ENCODE data around the gene KCNV2.
"Not testable (repeated sequence)": the region's sequence is repeated elsewhere in the genome, so short reads cannot be mapped to it uniquely, and the experiment has no call there.

Gene KCNV2

DNA sequence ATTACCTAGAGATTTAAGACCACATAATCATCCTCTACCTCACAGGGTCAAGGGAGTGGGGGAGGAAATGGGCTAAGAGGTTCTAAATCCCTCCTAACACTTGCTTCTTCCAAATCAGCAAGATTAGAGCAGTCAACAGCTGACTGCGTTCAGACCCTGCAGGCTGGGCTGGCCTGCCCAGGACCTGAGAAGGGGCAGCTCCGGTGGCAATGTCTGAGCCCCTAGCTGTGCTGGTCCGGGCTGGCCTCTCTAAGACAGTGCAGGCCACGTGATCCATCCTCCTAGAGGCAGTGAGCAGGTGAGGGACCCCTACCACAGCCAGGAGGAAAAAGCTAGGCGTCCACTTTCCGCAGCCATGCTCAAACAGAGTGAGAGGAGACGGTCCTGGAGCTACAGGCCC lies at the start of gene KCNV2:
Gene KCNV2 (plus strand): TSS at position 126 of the 400 bp plus-strand sequence. CDS start 230 bp downstream, at position 356.
- FAIRE-seq = no peak

DNA sequence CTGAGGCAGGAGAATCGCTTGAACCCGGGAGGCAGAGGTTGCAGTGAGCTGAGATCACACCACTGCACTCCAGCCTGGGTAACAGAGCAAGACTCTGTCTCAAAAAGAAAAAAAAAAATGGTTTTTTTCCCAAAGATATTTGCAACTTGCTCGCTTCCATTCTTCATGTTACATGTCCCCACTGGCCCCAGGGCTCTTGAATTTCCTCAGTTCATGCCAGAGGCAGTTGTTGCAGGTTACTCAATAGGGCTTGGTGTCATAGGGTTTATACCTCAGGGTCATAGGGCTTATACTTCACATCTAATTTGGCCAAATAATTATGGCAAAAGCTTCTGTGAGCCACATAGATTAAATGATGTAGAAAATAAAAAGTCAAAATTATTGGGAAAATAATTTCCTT lies 44.1 kb upstream of the KCNV2 start:
- FAIRE-seq = no peak

DNA sequence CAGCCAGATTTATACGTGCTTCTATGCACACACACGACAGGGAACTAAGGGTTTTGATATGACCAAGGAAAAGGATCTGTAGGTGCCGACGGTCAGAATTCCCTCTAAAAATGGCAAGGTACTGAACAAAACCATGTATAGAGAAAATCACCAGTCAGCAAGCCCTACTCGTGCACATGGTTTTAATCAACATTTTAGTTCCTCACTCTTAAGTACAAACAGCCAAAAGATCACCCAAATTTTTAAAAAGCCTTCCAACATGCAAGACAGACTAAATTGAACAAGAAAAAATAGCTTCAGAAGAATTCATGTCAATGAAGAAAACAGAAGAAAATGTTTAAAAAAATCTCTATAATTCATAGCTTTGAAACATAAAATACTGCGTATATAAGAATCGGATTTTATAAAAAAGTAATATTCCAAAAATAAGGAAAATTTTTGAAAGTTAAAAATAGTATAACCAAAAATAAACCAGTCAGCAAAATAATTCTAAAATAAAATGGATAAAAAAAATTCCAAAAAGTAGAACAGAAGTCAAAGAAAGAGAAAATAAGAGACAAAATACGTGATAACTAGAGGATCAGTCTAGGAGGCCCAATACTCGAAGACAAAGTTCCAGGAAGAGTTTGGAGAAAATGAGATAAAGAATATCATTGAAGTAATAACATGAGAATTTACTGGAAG lies 43.0 kb upstream of the KCNV2 start:
- FAIRE-seq = no peak

DNA sequence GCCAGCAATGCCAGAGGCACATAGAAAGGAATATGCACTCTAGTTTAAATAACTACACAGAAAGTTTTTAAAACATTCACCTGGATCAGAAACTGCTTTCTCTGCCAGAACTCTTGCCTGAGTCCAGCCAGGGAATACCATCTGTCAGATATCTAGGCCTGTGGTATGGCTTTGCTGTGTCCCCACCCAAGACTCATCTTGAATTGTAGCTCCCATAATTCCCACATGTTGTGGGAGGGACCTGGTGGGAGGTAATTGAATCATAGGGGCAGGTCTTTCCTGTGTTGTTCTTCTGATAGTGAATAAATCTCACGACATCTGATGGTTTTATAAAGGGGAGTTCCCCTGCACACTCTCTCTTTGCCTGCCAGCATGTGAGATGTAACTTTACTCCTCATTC lies 41.5 kb upstream of the KCNV2 start:
- FAIRE-seq = no peak

DNA sequence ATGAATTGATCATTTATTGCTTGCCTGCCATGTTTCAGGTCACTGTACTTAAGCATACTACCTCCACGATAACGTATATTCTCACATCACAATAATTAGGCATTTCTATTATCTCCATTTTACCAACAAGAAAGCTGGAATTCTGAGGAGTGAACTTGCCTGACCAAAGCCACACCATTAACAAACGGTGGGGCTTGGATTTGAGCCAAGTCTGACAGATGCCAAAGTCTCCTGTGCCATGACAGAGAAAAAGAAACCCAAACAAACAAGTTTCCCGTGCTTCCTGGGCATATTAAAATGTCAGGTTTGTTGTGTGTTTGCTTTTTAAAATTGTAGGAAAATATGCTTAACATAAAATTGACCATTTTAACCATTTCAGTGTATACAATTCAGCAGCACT lies 40.8 kb upstream of the KCNV2 start:
- no peak for FAIRE-seq

DNA sequence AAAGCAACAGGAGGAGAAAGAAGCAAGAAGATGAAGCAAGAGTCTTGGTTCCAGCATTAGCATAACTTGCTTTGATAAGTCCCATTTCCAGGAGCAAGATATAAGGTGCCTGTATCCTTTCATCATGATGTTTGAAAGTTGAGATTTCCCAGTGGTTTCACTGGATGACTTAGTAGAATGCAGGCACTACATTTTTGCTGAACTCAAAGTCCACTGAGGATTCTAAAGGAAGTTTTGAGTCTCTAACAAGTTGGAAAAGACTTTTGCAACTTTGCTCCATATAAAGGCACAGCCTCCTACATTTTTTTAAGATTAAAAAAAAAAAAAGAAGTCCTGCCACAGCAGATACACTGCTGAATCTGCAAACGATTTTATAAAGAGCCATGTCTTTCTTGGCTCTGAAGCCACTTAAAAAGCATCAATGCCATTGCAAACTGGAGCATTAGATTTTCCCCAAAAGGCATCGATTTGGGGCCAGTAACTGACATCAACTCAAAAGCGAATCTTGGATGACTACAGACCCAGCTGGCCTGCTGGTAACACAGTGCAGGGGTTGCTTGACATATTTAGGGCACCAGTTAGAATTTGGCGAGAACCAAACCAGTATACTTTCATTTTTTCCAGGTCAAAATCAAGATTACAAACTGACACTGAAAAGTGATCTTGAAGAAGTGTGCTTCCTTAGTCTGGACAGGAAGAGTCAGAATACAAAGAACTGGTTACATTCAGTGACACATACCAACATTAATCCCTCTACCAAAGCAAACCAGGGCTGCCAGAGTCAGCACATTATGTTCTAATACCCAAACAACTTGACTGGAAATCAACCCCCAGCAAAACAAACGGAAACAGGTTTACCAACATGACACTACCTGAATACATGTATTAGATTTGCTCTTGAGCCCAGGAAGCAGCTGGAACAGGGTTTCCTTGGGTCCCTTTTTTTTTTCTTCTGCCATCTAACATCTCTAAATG lies 39.1 kb upstream of the KCNV2 start:
- FAIRE-seq = no peak

DNA sequence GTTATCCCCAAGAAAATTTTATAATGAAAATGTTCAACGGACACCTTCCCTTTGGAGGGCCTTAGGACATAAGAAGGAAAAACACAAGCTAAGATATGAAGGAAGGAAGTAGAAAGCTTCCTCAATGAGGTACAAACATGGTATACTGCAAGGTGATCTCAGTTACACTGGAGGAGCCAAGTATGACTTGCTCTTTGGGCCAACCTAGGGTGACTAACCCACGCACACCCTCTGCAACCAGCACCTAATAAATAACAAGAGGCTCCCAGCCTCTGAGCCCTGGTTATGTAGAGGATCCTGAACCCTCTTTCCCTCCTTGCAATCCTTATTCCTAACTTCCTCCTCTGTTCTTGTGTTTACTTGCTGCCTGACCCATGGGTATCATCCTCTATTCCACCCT lies 38.3 kb upstream of the KCNV2 start:
- FAIRE-seq = no peak

DNA sequence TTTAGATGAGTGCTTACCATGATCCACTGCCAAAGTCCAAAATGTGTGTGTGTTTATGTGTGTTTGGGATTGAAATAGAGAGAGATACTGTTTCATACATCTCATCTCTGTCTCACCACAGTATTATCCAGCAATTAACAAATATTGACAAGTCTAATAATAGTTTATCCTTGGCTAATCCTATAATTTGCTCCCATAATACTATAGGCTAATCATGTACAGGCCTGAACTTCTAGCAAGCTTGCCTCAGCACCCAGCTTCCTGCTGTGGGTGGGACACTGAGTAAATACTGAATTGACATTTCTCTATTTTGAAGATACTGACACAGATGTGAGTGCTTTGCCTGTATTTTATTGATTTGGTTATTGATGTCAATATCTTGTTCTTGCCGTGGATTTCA lies 35.3 kb upstream of the KCNV2 start:
- no peak for FAIRE-seq

DNA sequence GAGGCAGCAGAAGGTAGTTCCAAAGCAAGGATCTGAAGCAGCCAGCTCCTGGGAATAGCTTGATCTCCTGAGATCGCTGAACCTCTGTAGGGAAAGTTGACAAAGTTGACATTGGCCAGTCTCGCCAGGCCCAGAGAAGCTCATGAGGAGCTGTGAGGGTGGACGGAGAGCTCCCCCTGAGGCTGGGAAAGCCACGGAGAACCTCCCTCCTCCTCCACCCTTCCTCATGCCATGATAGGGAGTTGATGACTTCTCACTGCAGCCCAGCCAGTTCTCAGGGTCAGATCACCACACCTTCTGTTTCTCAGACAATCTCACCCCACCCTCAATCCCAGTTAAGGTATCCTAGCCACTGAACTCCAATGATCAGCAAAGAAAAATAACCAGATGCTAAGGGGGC lies 30.4 kb upstream of the KCNV2 start:
- no peak for FAIRE-seq

DNA sequence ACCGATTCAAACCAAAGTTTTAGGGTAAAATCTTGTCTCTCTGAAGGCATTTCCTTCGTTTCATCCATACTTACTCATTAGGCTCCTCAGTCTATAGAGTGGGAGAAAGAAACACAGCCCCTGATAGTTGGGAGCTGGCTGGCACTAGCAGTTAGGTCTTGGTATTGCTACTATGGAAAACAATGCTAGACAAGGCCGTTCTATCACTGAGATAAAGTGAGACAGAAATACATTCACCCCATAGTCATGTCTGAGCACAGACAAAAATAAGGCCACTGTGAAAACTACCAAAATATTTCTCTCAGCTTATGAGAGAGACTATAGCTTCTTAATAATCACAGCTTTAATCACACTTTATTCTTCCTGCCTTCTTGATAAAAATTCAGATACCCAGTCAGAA lies 28.7 kb upstream of the KCNV2 start:
- no peak for FAIRE-seq

DNA sequence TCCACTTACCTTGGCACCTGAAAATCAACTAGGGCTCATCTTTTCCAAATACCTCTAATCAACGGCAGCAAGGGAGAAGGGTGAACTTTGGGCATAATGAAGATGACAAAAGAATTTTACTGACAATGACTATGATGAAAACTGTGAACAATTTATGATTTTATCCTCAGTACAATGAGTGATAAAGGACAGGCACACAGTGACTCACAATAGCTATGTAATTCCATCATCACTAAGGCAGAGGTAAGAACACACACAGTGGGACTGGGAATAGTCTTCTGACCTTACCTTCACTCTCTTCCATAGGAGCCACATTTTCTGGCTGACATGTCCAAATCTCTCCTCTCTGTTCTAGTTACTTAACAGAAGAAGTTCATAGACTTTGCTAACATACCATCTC lies 26.1 kb upstream of the KCNV2 start:
- FAIRE-seq = no peak

DNA sequence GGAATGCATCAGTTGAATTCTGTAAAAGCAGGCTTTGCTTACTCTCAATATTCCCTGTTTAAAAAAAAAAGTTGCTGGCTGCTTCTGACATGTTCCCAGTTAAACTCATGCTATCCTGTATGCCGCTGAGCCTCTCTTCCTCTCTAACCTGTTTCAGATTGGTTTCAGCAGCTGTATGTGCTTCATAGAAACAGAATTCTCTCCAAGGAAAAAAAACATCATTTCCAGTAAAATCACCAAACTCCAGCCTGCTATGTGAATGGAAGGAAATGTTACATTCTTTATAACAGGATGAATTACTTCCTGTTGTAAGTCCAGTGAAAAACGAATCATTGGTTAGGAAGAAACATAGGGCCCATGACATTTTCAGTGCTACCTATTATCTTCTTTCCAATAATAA lies 25.7 kb upstream of the KCNV2 start:
- FAIRE-seq = no peak

DNA sequence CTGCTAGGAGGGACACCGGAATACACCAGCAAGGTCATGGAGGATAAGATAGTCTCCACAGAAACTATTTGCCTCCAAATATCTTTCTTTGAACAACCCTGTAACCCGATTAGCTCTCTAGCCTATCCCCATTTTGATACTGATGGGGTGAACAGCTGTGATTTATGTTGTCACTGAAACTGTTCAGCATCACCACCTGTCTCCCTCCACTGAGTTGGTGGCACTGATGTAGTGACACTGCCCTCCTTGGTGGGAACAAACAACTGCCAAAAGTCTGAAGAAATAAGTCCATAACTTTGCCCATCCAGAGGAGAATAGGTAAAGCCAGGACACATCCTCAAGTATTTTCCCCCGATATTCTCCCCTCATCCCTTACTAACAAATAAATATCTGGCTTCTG lies 24.3 kb upstream of the KCNV2 start:
- no peak for FAIRE-seq

DNA sequence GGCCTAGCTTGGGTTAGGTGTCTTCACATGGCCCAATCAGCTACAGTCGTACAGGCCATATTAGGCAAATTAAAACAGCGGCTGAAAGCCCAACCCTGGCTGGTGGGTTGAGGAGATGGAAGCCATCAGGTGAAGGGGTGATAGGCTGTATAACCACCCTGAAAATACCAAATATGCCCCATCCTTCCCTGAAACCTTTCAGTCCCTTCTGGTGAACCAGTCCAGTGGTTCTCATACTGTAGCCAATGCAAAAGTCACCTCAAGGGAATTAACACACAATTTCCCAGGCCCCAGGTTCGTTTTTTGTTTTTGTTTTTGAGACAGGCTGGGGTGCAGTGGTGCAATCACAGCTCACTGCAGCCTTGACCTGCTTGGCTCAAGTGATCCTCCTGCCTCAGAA lies 19.8 kb upstream of the KCNV2 start:
- FAIRE-seq = no peak

DNA sequence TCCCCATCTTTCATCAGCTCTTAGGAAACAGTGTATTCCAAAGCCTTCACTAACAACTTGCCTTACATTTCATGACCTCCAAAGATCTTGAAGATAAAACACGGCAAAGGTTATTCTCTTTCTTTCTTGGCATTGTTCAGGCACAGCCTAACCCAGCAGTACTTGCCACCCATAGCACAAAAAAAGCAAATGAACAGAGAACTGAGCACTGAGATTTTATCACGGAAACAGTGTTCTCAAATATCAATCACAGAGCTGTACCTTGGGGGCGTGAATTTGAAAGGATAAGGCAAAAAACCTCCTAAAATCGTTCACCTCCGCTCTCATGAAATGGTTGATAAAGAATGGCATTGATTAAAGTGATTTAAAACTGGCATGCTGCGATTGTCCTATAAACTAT lies 16.9 kb upstream of the KCNV2 start:
- no peak for FAIRE-seq

DNA sequence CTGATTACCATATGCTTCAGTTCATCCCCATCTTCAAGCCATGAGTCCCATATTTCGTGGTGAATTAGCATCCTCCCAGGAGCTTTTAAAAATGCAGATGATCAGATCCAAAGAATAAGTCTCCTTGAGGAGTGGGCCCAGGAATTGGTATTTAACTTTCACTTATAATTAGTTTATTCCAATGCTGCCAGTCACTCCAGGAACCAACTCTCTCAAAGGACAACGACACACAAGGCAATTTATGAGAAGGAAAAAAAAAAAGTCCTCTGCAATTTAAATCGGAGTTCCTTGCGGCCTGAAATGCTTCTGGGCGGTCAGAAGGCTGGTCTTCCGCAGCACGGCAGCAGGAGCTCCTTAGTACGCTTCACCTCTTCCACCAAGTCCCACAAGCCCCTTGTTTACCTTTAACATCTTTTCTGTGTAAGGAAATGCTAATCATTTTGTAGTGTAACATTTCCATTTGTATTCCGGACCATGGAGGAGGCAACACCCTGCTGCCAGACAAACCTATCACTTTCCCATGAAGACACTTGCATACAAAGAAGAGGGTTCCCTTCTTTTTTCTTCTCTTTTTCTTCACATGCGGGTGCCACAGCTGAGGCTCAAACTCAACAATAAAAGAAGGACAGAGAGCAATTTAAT lies 16.3 kb upstream of the KCNV2 start:
- FAIRE-seq = no peak

DNA sequence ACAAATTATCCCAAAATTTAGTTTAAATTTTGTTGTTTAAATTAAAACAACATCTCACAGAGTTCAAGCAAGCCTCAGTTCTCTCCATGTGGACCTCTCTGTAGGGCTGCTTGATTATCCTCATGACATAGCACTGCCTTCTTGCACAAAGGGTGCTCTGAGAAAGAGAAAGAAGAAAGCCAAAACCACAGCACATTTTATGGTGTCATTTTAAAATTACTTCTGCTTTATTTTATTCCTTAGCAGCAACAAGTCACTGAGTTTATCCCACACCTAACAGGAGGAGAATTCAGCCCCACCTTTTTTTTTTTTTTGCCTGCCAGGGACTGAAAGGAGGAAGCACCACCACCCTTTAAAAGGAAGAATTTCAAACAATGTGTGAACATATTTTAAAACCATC lies 12.8 kb upstream of the KCNV2 start:
- FAIRE-seq = no peak

DNA sequence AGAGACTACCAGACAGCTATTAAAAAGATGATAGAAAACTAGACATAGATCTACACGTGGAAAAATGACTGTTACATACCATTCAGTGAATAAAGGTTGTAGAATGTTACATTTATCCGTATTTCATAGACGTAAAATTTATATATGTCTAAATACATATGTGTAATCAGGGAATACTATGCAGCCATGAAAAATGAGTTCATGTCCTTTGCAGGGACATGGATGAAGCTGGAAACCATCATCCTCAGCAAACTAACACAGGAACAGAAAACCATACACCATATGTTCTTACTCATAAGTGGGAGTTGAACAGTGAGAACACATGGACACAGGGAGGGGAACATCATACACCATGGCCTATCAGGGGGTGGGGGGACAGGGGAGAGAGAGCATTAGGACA lies 10.1 kb upstream of the KCNV2 start:
- FAIRE-seq = not testable (repeated sequence)

DNA sequence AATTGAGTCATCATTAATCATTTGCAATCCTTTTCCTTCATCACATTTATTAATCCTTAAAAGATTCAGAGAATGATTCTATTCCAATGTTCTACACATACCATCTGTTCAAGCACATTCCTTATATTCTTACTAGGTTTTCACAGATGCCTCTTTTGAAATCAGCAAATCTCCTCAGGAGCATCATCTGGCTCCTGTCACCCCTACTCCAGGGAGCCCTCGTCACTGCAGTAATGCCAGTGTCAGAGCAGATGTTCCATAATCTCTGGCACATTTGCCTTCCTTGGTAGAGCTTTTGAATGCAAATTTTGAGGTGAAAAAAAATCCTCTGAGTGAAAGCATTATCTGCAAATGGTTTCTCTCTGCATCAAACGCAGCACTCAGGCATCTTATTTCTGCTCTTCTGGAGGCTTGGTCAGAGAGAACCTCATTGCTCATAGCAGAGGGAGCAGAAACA lies 7.6 kb upstream of the KCNV2 start:
- no peak for FAIRE-seq

DNA sequence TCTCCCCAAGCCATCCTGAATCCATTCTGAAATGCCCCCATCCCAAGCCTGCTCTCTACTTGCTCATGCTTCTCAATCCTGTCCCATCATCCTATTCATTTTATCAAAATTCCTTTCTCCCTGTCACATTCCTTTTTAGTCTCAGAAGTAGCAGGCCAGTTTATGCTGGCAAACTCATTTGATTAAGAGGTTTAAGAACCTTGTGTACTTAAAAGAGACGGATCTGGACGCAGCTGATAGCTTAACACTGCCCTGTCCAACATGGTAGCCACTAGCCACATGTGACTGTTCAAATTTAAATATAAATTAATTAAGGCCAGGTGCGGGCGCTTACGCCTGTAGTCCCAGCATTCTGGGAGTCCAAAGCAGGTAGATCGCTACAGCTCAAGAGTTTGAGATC lies 5.6 kb upstream of the KCNV2 start:
- no peak for FAIRE-seq

DNA sequence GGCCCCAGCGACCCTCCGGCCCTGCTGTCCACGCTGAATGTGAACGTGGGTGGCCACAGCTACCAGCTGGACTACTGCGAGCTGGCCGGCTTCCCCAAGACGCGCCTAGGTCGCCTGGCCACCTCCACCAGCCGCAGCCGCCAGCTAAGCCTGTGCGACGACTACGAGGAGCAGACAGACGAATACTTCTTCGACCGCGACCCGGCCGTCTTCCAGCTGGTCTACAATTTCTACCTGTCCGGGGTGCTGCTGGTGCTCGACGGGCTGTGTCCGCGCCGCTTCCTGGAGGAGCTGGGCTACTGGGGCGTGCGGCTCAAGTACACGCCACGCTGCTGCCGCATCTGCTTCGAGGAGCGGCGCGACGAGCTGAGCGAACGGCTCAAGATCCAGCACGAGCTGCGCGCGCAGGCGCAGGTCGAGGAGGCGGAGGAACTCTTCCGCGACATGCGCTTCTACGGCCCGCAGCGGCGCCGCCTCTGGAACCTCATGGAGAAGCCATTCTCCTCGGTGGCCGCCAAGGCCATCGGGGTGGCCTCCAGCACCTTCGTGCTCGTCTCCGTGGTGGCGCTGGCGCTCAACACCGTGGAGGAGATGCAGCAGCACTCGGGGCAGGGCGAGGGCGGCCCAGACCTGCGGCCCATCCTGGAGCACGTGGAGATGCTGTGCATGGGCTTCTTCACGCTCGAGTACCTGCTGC lies 839 bp downstream of the KCNV2 start:
- FAIRE-seq = no peak

DNA sequence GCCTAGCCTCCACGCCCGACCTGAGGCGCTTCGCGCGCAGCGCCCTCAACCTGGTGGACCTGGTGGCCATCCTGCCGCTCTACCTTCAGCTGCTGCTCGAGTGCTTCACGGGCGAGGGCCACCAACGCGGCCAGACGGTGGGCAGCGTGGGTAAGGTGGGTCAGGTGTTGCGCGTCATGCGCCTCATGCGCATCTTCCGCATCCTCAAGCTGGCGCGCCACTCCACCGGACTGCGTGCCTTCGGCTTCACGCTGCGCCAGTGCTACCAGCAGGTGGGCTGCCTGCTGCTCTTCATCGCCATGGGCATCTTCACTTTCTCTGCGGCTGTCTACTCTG lies 1.4 kb downstream of the KCNV2 start:
- no peak for FAIRE-seq

DNA sequence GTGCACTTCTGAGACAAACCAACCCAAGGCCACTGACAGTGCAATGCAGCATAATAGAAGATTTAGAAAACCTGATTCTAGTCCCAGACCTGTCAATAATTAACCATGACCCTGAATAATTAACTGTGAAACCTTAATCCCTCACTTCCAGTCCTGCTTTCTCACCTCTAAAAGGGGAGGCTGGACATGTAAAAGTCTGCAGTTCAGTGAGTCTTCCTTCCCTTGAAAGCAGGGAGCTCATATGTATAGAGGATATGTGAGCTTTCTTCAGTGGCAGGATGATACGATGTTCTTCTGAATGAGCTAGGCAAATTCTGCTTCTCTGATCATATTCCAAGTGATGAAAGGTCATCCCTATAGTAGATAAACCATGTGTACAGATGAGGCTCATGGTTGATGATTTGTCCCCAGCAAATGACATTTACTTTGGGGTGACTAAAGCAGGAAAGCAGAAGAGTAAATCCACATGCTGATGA lies 2.9 kb downstream of the KCNV2 start:
- FAIRE-seq = no peak

All from TTC549 (cell line).